ENCODE results near the gene ZYG11B. TPM values are rescaled to one million over a fixed set of nuclear protein-coding genes. Genes with fewer than 3 reads are reported as not detected.

The ZYG11B gene
- total and polyA plus RNA-seq, 9 of the 15 experiments (the other 6 are each of a cell fraction or from before 2014, with no cell fraction given) = 4.9 to 22.2 (median 12.2) TPM

DNA sequence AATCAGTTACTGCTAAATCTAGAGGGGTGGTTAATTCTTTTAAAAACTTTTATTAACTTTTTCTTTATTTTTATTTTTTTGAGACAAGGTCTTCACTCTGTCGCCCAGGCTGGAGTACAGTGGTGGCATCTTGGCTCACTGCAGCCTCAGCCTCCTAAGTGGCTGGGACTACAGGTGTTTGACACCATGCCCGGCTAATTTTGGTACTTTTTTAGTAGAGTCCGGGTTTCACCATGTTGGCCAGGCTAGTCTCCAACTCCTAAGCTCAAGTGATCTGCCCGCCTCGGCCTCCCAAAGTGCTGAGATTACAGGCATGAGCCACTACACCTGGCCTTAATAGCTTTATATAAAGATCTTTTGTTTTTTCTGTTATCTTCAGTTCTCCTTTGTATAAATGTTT, 11.9 kb downstream of the ZYG11B start (continued):
- TF ChIP-seq, protein P1, sequence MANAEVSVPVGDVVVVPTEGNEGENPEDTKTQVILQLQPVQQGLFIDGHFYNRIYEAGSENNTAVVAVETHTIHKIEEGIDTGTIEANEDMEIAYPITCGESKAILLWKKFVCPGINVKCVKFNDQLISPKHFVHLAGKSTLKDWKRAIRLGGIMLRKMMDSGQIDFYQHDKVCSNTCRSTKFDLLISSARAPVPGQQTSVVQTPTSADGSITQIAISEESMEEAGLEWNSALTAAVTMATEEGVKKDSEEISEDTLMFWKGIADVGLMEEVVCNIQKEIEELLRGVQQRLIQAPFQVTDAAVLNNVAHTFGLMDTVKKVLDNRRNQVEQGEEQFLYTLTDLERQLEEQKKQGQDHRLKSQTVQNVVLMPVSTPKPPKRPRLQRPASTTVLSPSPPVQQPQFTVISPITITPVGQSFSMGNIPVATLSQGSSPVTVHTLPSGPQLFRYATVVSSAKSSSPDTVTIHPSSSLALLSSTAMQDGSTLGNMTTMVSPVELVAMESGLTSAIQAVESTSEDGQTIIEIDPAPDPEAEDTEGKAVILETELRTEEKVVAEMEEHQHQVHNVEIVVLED (CRISPR knock-in tag; IDR thresholded peaks at IDR 0.05) = no peak
- TF ChIP-seq, protein P2, sequence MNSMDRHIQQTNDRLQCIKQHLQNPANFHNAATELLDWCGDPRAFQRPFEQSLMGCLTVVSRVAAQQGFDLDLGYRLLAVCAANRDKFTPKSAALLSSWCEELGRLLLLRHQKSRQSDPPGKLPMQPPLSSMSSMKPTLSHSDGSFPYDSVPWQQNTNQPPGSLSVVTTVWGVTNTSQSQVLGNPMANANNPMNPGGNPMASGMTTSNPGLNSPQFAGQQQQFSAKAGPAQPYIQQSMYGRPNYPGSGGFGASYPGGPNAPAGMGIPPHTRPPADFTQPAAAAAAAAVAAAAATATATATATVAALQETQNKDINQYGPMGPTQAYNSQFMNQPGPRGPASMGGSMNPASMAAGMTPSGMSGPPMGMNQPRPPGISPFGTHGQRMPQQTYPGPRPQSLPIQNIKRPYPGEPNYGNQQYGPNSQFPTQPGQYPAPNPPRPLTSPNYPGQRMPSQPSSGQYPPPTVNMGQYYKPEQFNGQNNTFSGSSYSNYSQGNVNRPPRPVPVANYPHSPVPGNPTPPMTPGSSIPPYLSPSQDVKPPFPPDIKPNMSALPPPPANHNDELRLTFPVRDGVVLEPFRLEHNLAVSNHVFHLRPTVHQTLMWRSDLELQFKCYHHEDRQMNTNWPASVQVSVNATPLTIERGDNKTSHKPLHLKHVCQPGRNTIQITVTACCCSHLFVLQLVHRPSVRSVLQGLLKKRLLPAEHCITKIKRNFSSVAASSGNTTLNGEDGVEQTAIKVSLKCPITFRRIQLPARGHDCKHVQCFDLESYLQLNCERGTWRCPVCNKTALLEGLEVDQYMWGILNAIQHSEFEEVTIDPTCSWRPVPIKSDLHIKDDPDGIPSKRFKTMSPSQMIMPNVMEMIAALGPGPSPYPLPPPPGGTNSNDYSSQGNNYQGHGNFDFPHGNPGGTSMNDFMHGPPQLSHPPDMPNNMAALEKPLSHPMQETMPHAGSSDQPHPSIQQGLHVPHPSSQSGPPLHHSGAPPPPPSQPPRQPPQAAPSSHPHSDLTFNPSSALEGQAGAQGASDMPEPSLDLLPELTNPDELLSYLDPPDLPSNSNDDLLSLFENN (IDR thresholded peaks at IDR 0.05; ENCODE audit: low read depth in 2 of 2, low read length in 2 of 2) = no peak
- no peak for TF ChIP-seq TSC22D4 (tag; IDR thresholded peaks at IDR 0.05)
- no peak for TF ChIP-seq NR2F6 (CRISPR knock-in tag; IDR thresholded peaks at IDR 0.05)
- no peak for TF ChIP-seq POLR2A (conservative IDR thresholded peaks at IDR 0.05)

DNA sequence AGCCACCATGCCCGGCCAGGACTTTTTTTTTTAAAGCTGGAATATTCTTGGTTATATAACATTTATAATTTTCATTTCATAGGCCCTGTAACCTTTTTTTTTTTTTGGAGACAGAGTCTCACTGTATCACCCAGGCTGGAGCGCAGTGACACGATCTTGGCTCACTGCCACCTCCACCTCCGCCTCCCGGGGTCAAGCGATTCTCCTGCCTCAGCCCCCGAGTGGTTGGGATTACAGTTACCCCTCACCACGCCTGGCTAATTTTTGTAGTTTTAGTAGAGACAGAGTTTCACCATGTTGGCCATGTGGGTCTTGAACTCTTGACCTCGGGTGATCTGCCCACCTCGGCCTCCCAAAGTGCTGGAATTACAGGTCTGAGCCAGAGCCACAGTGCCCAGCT, 12.6 kb downstream of the ZYG11B start:
- Histone ChIP-seq H4K20me1 (replicated peaks; ENCODE audit: control insufficient read depth, insufficient read depth, low read length) (no peaks in the 10 kb centered on the region), H3K79me2 (ENCODE audit: control insufficient read depth, insufficient read depth, low read length) (peaks cover 18% of the 10 kb centered on the region; the same call in 1 of the 3 replicates), H3K9me1 (ENCODE audit: control insufficient read depth, insufficient read depth, low read length) (no peaks in the 10 kb centered on the region), H3K36me3 (ENCODE audit: control insufficient read depth, insufficient read depth, low read length) (no peaks in the 10 kb centered on the region; the same call in 2 of the 3 replicates), H3K9ac (ENCODE audit: insufficient read depth in 1 of 2, low read depth in 2 of 2, low read length in 2 of 2) (peak overlapping the region in 1 of 2 experiments; percentile 73; a peak in 1 of 4 replicates), H3K27ac (ENCODE audit: extremely low read depth, low read depth, low read length) (no peak overlapping the region), H2AFZ (ENCODE audit: low read depth, low read length) (no peak overlapping the region; the same call in 1 of the 2 replicates), H3K9me3 (replicated peaks; ENCODE audit: control insufficient read depth, insufficient read depth, low read depth, low read length) (no peaks in the 10 kb centered on the region), H3K4me3 (no peak overlapping the region), H3K4me2 (ENCODE audit: insufficient read depth, low read length) (no peak overlapping the region; the same call in 1 of the 2 replicates), H3K27me3 (ENCODE audit: control insufficient read depth in 2 of 2, insufficient read depth in 2 of 2, low read length in 2 of 2) (no peaks in the 10 kb centered on the region), H3K4me1 (replicated peaks in 1 of 2; ENCODE audit: control insufficient read depth in 2 of 2, insufficient read depth in 2 of 2, low read length in 2 of 2) (peaks cover 12 to 13% of the 10 kb centered on the region in 2 experiments; a peak in 4 of 5 replicates)
- ATAC-seq (peak; percentile 77), DNase-seq (ENCODE audit: extremely low read depth in 1 of 4, low spot score in 3 of 4) (peak in 1 of 4 experiments; percentile 69), FAIRE-seq (no peak)
- CTCF ChIA-PET (ENCODE audit: low intra/inter-chr PET ratio) = interaction anchor here (0.6 kb wide), 2 partner anchors 64 to 378 kb away, joined by 3 to 5 read pairs; no protein-coding TSS in a partner anchor
- 20% methylated on average over 10 of the region's 10 CpGs for WGBS (ENCODE audit: insufficient coverage, low coverage, missing lambda C conversion rate)
- intact Hi-C loops (cut with micrococcal nuclease) = no loop called here
- POLR2A ChIA-PET = interaction anchor here (0.6 to 2.4 kb wide), 7 partner anchors 9 to 717 kb away, joined by 3 to 15 read pairs (median 5); no protein-coding TSS in a partner anchor
- BruUV-seq (replicated peaks) = no TSS peak
- in situ Hi-C loops (cut with MboI) = no loop called here
- TF ChIP-seq NFIC (IDR thresholded peaks at IDR 0.05) (peak; percentile 97), NR2C2 (CRISPR knock-in tag; IDR thresholded peaks at IDR 0.05) (no peak), NR2C2 (tag; IDR thresholded peaks at IDR 0.05) (peak; percentile 20; the same call in 1 of the 2 replicates), EGR1 (conservative IDR thresholded peaks at IDR 0.05) (peak; percentile 80), ZBTB7A (IDR thresholded peaks at IDR 0.05; ENCODE audit: borderline replicate concordance, control insufficient read depth, low read depth, low read length) (peak; percentile 41; the same call in 1 of the 2 replicates), GTF2A2 (tag; IDR thresholded peaks at IDR 0.05) (no peak), CXXC5 (CRISPR knock-in tag; IDR thresholded peaks at IDR 0.05) (peak; percentile 29; the same call in 1 of the 2 replicates), ZKSCAN8 (CRISPR knock-in tag; IDR thresholded peaks at IDR 0.05) (no peak), DPF2 (IDR thresholded peaks at IDR 0.05) (peak; percentile 31; the same call in 1 of the 2 replicates), CBFA2T3 (IDR thresholded peaks at IDR 0.05) (0 out of 2 replicates have a peak, but pooled peaks have one; percentile 28)
- TF ChIP-seq, protein P3, sequence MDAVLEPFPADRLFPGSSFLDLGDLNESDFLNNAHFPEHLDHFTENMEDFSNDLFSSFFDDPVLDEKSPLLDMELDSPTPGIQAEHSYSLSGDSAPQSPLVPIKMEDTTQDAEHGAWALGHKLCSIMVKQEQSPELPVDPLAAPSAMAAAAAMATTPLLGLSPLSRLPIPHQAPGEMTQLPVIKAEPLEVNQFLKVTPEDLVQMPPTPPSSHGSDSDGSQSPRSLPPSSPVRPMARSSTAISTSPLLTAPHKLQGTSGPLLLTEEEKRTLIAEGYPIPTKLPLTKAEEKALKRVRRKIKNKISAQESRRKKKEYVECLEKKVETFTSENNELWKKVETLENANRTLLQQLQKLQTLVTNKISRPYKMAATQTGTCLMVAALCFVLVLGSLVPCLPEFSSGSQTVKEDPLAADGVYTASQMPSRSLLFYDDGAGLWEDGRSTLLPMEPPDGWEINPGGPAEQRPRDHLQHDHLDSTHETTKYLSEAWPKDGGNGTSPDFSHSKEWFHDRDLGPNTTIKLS (IDR thresholded peaks at IDR 0.05; ENCODE audit: borderline replicate concordance, low read depth) = no peak

Data from K562 (cell line).